ENCODE results near the gene PRRC2B.

PRRC2B gene

GRCh38 chr9:131405858-131406537, 12.1 kb downstream of the PRRC2B start:
- peaks cover 42 to 63% of the 10 kb centered on the region in 2 experiments for H3K4me1 ChIP-seq (ENCODE audit: control insufficient read depth in 1 of 2, insufficient read depth in 1 of 2, low read depth in 1 of 2, low read length in 1 of 2)
- no peak for TF ChIP-seq CTCF (IDR thresholded peaks at IDR 0.05)
- H3K36me3 ChIP-seq, result no peaks in the 10 kb centered on the region
- no peaks in the 10 kb centered on the region for H3K9me3 ChIP-seq
- no peaks in the 10 kb centered on the region for H3K27me3 ChIP-seq
- H3K27ac ChIP-seq, result peak overlapping the region; percentile 57
- H3K4me3 ChIP-seq (ENCODE audit: low read depth in 1 of 2, low read length in 1 of 2), result no peak overlapping the region

- TF ChIP-seq CTCF (IDR thresholded peaks at IDR 0.05), result no peak
- no peaks in the 10 kb centered on the region for H3K36me3 ChIP-seq
- H3K27ac ChIP-seq, result peak overlapping the region; percentile 57
- no peaks in the 10 kb centered on the region for H3K27me3 ChIP-seq
- peaks cover 42 to 64% of the 10 kb centered on the region in 2 experiments for H3K4me1 ChIP-seq (ENCODE audit: control insufficient read depth in 1 of 2, insufficient read depth in 1 of 2, low read depth in 1 of 2, low read length in 1 of 2)
- H3K9me3 ChIP-seq, result no peaks in the 10 kb centered on the region
- no peak overlapping the region for H3K4me3 ChIP-seq (ENCODE audit: low read depth in 1 of 2, low read length in 1 of 2)
These were observed 12.9 kb downstream of the PRRC2B start for GRCh38 chr9:131406563-131407436.

- peaks cover 42 to 62% of the 10 kb centered on the region in 2 experiments for H3K4me1 ChIP-seq (ENCODE audit: control insufficient read depth in 1 of 2, insufficient read depth in 1 of 2, low read depth in 1 of 2, low read length in 1 of 2)
- peak overlapping the region; percentile 57 for H3K27ac ChIP-seq
- no peak overlapping the region for H3K4me3 ChIP-seq (ENCODE audit: low read depth in 1 of 2, low read length in 1 of 2)
- H3K9me3 ChIP-seq, result no peaks in the 10 kb centered on the region
- no peaks in the 10 kb centered on the region for H3K36me3 ChIP-seq
- TF ChIP-seq CTCF (IDR thresholded peaks at IDR 0.05), result no peak
- no peaks in the 10 kb centered on the region for H3K27me3 ChIP-seq
These were observed 13.9 kb downstream of the PRRC2B start for GRCh38 chr9:131407717-131408195.

GRCh38 chr9:131409458-131409992, 15.6 kb downstream of the PRRC2B start:
- Histone ChIP-seq H3K36me3 (no peaks in the 10 kb centered on the region), H3K27me3 (no peaks in the 10 kb centered on the region), H3K27ac (peak overlapping the region; percentile 73), H3K9me3 (no peaks in the 10 kb centered on the region), H3K4me1 (ENCODE audit: control insufficient read depth in 1 of 2, insufficient read depth in 1 of 2, low read depth in 1 of 2, low read length in 1 of 2) (peaks cover 42 to 59% of the 10 kb centered on the region in 2 experiments), H3K4me3 (ENCODE audit: low read depth in 1 of 2, low read length in 1 of 2) (peak overlapping the region; percentile 8 to 28)
- TF ChIP-seq CTCF (IDR thresholded peaks at IDR 0.05), result no peak

- Histone ChIP-seq H3K36me3 (no peaks in the 10 kb centered on the region), H3K4me1 (ENCODE audit: control insufficient read depth in 1 of 2, insufficient read depth in 1 of 2, low read depth in 1 of 2, low read length in 1 of 2) (peaks cover 42 to 58% of the 10 kb centered on the region in 2 experiments), H3K9me3 (no peaks in the 10 kb centered on the region), H3K27ac (peak overlapping the region; percentile 73), H3K27me3 (no peaks in the 10 kb centered on the region), H3K4me3 (ENCODE audit: low read depth in 1 of 2, low read length in 1 of 2) (peak overlapping the region; percentile 8 to 28)
- TF ChIP-seq CTCF (IDR thresholded peaks at IDR 0.05), result no peak
These were observed 16.2 kb downstream of the PRRC2B start for GRCh38 chr9:131410044-131410491.

All from neutrophil (primary cell).